ENCODE measurements around the gene ABHD14A. TPM values are rescaled to one million over a fixed set of nuclear protein-coding genes. Genes with fewer than 3 reads are reported as not detected.

Gene ABHD14A
- total RNA-seq, 1 donor from 2014 or later: 5.4 TPM

DNA sequence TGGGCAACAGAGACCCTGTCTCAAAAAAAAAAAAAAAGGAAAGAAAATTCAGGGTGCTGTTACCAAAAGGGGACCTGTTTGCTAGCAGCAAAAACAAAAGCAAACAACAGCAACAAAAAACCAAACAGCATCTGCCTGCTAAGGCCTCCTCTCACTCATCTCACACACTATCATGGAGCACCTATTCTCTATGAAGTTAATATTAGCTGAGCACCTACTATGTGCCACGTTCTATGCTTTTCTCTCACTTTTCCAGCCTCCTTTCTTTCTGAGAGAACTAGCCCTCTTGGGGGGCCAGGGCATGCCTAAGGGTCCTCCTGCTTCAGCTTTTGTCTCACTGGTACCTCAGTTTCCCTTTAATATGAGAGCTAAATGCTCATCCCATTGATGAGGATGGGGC is 20.2 kb upstream of the ABHD14A start:
- Mint-ChIP-seq H3K36me3 (ENCODE audit: low read depth, unreplicated experiment) (peaks cover 4% of the 10 kb centered on the region), H3K9me3 (ENCODE audit: unreplicated experiment) (no peaks in the 10 kb centered on the region), H3K27me3 (ENCODE audit: unreplicated experiment) (peaks cover 16% of the 10 kb centered on the region), H3K27ac (ENCODE audit: unreplicated experiment) (no peak overlapping the region), H3K4me1 (ENCODE audit: unreplicated experiment) (no peaks in the 10 kb centered on the region), H3K4me3 (ENCODE audit: unreplicated experiment) (no peak overlapping the region)
- DNase-seq (ENCODE audit: low spot score): no peak
- no peak for TF ChIP-seq CTCF (IDR thresholded peaks at IDR 0.05; ENCODE audit: unreplicated experiment)

DNA sequence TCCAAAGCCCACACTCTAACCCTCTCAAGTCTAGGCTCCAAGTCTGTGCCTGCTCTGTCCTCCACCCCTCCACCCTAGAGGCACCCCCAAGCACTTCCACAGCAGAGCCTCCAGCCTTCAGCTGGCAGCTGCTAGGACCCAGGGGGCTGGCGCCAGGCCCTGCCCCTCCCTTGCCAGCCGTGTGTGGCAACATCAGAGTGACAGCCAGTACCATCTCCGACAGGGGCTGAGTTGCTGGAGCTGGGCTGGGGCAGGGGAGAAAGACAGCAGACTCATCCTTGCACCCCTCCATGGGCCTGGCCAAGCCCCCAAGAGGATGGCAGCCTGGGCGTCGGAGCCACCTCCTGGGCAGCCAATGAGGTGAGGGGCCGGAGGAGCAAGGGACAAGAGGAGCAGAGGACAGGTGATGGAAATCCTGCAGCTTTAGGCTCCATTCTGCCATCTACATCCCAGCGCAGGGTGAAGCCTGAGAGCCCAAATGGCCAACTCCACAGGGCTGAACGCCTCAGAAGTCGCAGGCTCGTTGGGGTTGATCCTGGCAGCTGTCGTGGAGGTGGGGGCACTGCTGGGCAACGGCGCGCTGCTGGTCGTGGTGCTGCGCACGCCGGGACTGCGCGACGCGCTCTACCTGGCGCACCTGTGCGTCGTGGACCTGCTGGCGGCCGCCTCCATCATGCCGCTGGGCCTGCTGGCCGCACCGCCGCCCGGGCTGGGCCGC is 19.5 kb upstream of the ABHD14A start, which contains the start of gene GPR62:
TSS of gene GPR62 (plus strand) at position 207 of the 718 bp plus-strand sequence. CDS start at position 479, 272 bp downstream.
- Mint-ChIP-seq H3K4me3 (ENCODE audit: unreplicated experiment) (no peak within 1 kb of the TSS), H3K9me3 (ENCODE audit: unreplicated experiment) (no peaks in the 10 kb centered on the region), H3K27ac (ENCODE audit: unreplicated experiment) (peak within 1 kb of the TSS; percentile 48), H3K36me3 (ENCODE audit: low read depth, unreplicated experiment) (peaks cover 4% of the 10 kb centered on the region), H3K27me3 (ENCODE audit: unreplicated experiment) (peaks cover 14% of the 10 kb centered on the region), H3K4me1 (ENCODE audit: unreplicated experiment) (no peaks in the 10 kb centered on the region)
- no peak for DNase-seq (ENCODE audit: low spot score)
- no peak for TF ChIP-seq CTCF (IDR thresholded peaks at IDR 0.05; ENCODE audit: unreplicated experiment)

GRCh38 chr3:51955893-51956770 is 18.7 kb upstream of the ABHD14A start:
- Mint-ChIP-seq H3K9me3 (ENCODE audit: unreplicated experiment) (no peaks in the 10 kb centered on the region), H3K27me3 (ENCODE audit: unreplicated experiment) (peaks cover 14% of the 10 kb centered on the region), H3K4me3 (ENCODE audit: unreplicated experiment) (no peak overlapping the region), H3K4me1 (ENCODE audit: unreplicated experiment) (no peaks in the 10 kb centered on the region), H3K36me3 (ENCODE audit: low read depth, unreplicated experiment) (peaks cover 4% of the 10 kb centered on the region), H3K27ac (ENCODE audit: unreplicated experiment) (no peak overlapping the region)
- peak; percentile 38 for TF ChIP-seq CTCF (IDR thresholded peaks at IDR 0.05; ENCODE audit: unreplicated experiment)
- DNase-seq (ENCODE audit: low spot score): peak; percentile 62

- DNase-seq (ENCODE audit: low spot score): no peak
- Mint-ChIP-seq H3K4me3 (ENCODE audit: unreplicated experiment) (no peak overlapping the region), H3K9me3 (ENCODE audit: unreplicated experiment) (no peaks in the 10 kb centered on the region), H3K36me3 (ENCODE audit: low read depth, unreplicated experiment) (peaks cover 4% of the 10 kb centered on the region), H3K4me1 (ENCODE audit: unreplicated experiment) (no peaks in the 10 kb centered on the region), H3K27me3 (ENCODE audit: unreplicated experiment) (peaks cover 19% of the 10 kb centered on the region), H3K27ac (ENCODE audit: unreplicated experiment) (no peak overlapping the region)
- no peak for TF ChIP-seq CTCF (IDR thresholded peaks at IDR 0.05; ENCODE audit: unreplicated experiment)
These were observed 17.2 kb upstream of the ABHD14A start for GRCh38 chr3:51957520-51958205.
